GM21390 (cell line): ENCODE results near the gene HSPG2.
"Not testable (repeated sequence)": the region's sequence is repeated elsewhere in the genome, so short reads cannot be mapped to it uniquely, and the experiment has no call there.

ENCODE experiments used
- ATAC-seq: cut with Tn5 transposase; IDR thresholded peaks from one replicate; pipeline ENCODE4 v1.9.1; 2021; ENCODE audit not compliant: unreplicated experiment

The HSPG2 gene

DNA sequence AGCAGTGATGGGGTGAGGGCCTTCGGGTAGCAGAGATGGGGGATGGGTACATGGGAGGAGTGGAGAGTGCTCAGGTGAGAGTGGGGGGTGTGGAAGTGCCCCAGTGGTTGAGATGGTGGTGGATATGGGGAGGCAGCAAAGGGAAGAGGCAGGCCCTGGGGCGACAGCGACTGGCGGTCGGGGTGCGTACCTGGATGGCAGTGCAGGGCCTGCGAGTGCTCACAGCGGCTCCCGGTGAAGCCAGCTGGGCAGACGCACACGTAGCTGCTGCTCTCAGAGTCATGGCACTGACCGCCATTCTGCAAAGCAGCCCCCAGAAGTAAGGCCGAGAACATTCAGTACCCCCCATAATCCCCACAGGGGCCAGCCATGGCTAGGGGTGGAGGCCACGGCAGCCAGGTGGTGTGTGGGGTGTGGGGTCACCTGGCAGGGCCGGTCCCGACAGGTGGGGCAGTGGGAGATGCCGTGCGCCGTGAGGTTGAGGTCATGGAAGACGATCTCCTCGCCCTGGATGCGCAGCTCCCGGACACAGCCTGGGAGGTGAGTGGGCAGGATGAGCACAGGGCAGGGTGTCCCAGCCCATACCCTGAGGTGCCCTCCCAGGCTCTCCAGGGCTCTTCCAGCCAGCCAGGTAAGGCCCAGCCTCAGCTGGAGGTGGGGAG is 106.2 kb downstream of the HSPG2 start:
- no peak for ATAC-seq

DNA sequence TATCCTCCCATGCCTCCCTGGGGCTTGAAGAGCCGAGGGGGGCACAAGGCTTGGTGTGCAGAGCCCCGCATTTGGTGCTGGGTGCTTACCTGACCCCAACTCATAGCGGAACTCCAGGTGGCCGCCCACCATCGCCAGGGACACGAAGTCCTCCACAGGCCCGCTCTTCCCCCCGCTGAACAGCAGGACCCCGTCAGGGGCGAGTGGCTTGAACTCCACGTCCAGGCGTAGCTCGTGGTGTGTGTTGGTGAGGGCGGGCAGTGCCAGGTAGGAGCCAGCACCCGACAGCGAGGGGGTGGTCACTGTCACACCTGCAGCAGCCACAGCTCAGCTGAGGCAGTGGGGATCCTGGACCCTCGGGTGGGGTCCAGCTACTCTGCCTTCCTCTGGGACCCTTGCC is 107.8 kb downstream of the HSPG2 start:
- no peak for ATAC-seq

- ATAC-seq: no peak
These were observed 108.5 kb downstream of the HSPG2 start for GRCh38 chr1:21828506-21829210.

DNA sequence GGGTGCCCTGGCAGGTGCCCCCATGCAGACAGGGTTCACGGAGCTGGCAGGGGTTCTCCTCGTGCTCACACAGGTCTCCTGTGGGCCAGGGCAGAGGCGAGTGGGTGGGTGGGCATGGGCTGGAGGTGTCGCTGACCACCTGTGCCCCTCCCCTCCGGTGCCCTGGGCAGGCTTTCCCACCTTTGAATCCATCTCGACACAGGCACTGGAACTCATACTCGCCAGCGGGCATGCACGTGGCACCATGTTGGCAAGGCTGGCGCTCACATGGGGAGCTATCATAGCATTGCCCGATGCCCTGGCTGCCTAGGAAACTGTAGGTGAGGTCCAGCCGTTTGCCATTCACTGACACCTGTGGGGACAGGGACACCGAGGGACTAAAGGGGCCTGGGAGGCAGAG is 109.0 kb downstream of the HSPG2 start:
- no peak for ATAC-seq

- no peak for ATAC-seq
These were observed 109.9 kb downstream of the HSPG2 start for GRCh38 chr1:21827141-21827679.

DNA sequence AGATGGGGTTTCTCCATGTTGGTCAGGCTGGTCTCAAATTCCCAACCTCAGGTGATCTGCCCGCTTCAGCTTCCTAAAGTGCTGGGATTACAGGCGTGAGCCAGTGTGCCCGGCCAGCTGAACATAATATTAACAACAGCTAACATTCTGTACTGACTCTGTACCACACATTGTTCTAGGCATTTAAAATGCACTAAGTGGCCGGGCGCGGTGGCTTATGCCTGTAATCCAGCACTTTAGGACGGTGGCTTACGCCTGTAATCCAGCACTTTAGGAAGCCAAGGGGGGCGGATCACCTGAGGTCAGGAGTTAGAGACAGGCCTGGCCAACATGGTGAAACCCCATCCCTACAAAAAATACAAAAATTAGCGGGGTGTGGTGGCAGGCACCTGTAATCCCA is 110.4 kb downstream of the HSPG2 start:
- not testable (repeated sequence) for ATAC-seq

- ATAC-seq: no peak
These were observed 111.7 kb downstream of the HSPG2 start for GRCh38 chr1:21825393-21825792.

- no peak for ATAC-seq
These were observed 112.2 kb downstream of the HSPG2 start for GRCh38 chr1:21824926-21825325.

DNA sequence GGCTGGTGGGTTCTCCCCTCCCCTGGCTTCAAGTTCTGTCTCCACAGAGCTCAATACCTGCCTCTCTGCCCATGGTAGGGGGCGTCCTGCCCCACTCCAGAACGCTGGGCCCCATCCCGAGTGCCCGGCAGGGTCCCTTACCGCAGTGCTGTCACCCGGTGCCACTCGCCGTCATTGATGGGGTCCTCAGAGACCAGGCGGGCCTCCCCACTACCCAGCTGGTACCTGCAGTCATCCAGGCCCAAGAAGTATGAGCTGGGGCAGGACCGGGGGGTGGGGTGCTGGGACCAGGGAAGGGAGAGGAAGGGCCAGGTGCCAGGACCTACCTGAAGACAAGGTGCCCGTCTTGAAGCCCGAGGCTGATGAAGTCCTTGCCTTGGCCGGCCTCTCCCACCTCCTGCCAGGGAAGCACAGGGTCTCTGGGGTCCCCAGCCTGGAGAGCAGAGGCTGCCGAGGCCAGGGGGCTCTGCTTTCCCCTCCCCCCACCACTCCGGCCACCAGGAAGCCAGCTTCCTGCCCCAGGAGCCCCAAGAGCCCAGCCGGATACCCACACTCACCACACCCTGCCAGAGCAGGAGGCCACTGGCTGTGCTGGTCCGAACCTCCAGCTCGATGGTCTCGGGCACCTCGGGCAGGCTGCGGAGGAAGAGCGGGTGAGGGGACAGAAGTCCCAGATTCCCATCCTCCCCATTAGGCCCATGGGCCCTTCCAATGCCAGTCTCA is 113.0 kb downstream of the HSPG2 start:
- ATAC-seq: no peak

GRCh38 chr1:21823206-21823979 is 113.7 kb downstream of the HSPG2 start:
- no peak for ATAC-seq

GRCh38 chr1:21822349-21822748 is 114.8 kb downstream of the HSPG2 start:
- ATAC-seq: no peak

DNA sequence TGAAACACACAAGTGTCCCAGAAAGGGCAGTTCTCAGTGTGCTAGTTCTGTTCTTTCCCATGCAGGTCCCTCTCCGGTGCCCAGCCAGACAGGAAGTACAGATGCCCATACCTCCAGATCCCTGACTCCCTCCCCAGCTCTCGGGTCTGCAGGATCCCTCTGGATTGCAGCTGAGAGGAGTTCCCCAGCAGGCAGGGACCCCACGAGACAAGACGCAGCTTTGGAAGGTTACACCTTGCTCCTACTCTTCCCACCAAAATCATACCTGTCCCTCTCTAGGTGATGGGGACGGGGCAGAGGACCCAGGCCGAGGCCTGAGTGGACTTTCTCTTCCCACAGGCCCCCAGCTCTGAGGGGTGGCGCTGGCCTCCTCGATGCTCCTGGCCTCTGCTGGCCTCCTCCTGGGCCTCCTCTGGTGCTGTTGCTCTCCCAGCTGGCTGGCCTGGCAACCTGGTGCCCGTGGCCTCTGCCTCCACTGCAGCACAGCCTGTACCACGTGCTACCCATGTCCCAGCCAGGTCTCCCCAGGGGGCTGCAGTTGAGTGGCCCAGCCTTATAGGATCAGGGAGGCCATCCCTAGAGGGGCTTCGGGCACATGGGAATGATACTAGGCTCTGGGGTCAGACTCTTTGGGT is 115.6 kb downstream of the HSPG2 start:
- ATAC-seq: no peak

- ATAC-seq: no peak
These were observed 116.4 kb downstream of the HSPG2 start for GRCh38 chr1:21820597-21821232.

GRCh38 chr1:21818656-21819055 is 118.5 kb downstream of the HSPG2 start:
- no peak for ATAC-seq

DNA sequence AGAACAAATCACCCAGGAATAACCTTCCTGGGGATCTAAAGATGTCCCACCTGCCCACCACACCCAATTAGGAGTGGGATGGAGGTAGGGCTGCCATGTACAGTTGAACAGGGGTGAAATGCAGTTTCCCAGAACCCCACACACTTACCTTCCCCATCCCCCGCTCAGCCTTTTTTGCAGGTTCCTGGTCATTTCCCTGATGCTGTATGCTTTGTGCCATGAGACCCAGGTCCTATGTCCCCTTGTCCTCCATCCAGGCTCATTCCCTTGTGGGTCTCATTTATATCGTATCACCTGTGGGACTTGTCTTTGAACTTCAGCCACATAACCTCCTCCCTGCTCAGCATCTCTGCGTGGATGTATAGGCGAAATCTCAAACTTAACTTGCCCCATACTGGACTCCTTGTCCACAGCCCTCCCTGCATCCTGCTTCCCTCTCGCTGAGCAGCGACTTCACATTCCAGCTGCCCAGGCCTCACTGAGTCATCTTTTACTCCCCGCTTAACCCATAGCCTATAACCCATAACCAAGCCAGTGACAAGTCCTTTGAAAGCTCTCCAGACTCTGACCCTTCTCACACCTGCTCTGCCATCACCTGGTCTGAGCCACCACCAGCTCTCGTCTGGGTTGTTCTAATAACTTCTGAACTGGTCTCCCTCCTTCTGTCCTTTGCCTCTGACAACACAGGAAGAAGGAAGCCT is 120.4 kb downstream of the HSPG2 start:
- ATAC-seq: no peak

GRCh38 chr1:21815724-21816321 is 121.3 kb downstream of the HSPG2 start:
- no peak for ATAC-seq

- ATAC-seq: no peak
These were observed 122.0 kb downstream of the HSPG2 start for GRCh38 chr1:21814981-21815582.

DNA sequence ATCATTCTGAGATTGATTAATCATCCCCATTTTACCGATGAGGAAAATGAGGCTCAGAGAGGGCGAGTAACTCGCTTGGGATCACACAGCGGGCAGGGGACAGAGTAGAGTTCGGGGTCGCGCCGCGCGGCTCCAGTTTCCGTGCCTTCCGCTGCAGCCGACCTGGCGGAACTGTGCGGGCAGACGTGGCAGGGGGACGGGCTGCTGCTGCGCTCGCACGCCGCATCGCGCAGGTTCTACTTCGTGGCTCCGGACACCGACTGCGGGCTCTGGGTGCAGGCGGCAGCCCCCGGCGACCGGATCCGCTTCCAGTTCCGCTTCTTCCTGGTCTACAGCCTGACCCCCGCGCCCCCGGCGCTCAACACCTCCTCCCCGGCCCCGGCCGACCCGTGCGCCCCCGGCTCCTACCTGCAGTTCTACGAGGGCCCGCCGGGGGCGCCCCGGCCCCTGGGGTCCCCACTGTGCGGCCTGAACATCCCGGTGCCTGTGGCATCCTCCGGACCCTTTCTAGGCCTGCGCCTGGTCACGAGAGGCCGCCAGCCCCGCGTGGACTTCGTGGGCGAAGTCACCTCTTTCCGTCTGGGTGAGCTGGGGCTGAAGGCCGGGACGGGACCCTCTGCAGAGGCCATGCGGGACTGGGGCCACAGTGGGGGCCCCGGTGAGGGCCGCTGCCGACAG is 122.7 kb downstream of the HSPG2 start:
- ATAC-seq: no peak
